Muscle layer of colon (tissue), 2 donors: ENCODE measurements around the gene MAP1B.
A peak's percentile ranks its signal among the peaks of the same experiment; 100 is the strongest.

Source experiments
- H3K27ac ChIP-seq: one replicate; pipeline ENCODE4 v1.7.0; 2013; ENCODE audit warnings: low read depth, mild to moderate bottlenecking, low read length, moderate library complexity
- H3K27me3 ChIP-seq, 2 donors: one replicate each; pipeline ENCODE4 v1.7.0; 2013; ENCODE audit warnings: low read length in 2 of 2, mild to moderate bottlenecking in 2 of 2; ENCODE audit not compliant: insufficient read depth in 2 of 2, control insufficient read depth in 1 of 2
- H3K36me3 ChIP-seq: one replicate; pipeline ENCODE4 v1.7.0; 2013; ENCODE audit warnings: mild to moderate bottlenecking, low read length; ENCODE audit not compliant: insufficient read depth
- H3K4me1 ChIP-seq: one replicate; pipeline ENCODE4 v1.7.0; 2013; ENCODE audit warnings: mild to moderate bottlenecking, low read length; ENCODE audit not compliant: insufficient read depth
- H3K4me3 ChIP-seq, 2 donors: one replicate each; pipeline ENCODE4 v1.7.0; 2013; ENCODE audit warnings: low read length in 2 of 2, low read depth in 1 of 2, mild to moderate bottlenecking in 1 of 2, moderate library complexity in 1 of 2
- H3K9ac ChIP-seq: one replicate; pipeline ENCODE4 v1.7.0; 2013; ENCODE audit warnings: low read length
- H3K9me3 ChIP-seq: one replicate; pipeline ENCODE4 v1.7.0; 2013; ENCODE audit warnings: mild to moderate bottlenecking, low read length
- donor health status: abdominal sarcoma.
- donor health status: Adenocarcinoma of cecum.

MAP1B gene

DNA sequence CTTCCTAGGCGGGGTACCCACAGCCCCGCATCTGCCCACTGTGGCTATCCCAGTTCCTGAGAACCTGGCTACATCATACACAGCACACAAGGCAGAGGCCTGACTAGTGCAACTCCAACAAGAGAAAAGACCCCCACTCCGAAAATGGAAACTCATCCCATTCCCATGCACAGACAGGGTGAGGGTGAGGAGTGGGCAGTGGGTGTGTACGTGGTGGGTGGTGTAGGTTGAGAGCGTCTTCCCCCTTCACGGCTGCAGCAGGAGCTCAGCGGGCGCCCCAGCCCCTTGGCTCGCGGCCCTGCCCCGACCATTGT is 501 bp upstream of the MAP1B start:
- H3K4me3 ChIP-seq = peak overlapping the region; percentile 80 to 90
- H3K27me3 ChIP-seq = no peaks in the 10 kb centered on the region
- H3K9ac ChIP-seq = no peak overlapping the region
- no peak overlapping the region for H3K27ac ChIP-seq
- H3K36me3 ChIP-seq = no peaks in the 10 kb centered on the region
- no peaks in the 10 kb centered on the region for H3K9me3 ChIP-seq
- peaks cover 8% of the 10 kb centered on the region for H3K4me1 ChIP-seq

DNA sequence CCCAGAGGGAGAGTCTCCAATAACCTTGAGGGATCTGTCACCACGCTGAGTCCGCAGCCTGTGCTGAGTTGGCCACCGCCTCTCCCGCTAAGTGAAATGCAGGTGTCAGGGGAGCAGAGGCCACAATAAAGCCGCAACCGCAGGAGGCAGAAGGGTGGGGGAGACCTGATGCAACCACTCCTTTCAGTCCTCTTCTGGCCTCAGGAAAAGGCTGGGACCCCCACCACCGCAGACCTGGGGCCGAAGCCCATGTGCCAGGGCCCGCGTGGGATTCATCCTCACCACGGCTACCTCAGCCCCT is 576 bp downstream of the MAP1B start:
- H3K27ac ChIP-seq = peak overlapping the region; percentile 71
- H3K9me3 ChIP-seq = no peaks in the 10 kb centered on the region
- H3K4me1 ChIP-seq = peaks cover 8% of the 10 kb centered on the region
- H3K36me3 ChIP-seq = no peaks in the 10 kb centered on the region
- H3K4me3 ChIP-seq = peak overlapping the region; percentile 80 to 90
- H3K27me3 ChIP-seq = no peaks in the 10 kb centered on the region
- H3K9ac ChIP-seq = peak overlapping the region; percentile 24

DNA sequence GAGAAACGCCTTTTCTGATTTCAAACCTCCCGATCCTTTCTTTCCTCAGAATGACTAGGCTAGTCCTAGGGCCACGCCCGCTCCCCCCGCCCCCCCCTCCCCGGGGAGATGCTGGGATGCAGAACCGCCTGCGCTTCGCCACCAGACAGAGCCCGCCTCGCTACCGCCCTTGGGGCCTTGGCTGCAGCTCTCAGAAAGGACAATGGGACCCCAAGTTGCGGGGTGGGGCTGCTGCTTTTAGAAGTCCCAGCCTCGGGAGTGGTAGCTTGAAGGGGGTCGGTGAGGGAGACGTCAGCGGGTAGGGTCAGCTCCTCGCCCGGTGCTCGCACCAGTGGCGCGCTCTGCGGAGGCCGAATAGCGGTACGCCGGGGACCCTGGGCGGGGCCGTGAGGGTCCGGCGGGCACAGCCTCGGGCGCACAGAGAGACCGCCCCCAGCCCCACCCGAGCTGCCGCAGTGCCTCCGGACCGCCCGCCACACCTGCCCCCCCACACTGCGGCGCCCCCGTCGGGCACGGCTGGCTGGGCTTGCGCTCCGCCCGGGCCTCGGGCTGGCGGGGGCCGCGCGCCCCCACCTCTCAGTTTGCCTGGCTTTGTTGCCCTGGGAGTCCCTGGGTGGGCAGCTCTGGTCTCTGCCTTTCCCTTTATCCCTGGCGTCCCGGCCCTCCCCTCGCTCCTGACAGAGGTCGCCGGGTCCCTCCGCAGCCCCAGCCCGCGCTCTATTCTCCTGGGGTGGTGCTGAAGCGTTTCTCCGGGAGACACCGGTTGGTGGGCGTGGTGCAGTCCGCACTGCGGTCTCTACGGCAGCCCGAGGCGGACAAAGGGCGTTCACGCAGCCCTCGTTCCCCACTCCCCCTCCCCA is 1.2 kb downstream of the MAP1B start:
- peaks cover 8% of the 10 kb centered on the region for H3K4me1 ChIP-seq
- no peaks in the 10 kb centered on the region for H3K9me3 ChIP-seq
- peak overlapping the region; percentile 71 for H3K27ac ChIP-seq
- H3K36me3 ChIP-seq = no peaks in the 10 kb centered on the region
- H3K4me3 ChIP-seq = peak overlapping the region; percentile 80 to 90
- H3K27me3 ChIP-seq = no peaks in the 10 kb centered on the region
- H3K9ac ChIP-seq = peak overlapping the region; percentile 24

DNA sequence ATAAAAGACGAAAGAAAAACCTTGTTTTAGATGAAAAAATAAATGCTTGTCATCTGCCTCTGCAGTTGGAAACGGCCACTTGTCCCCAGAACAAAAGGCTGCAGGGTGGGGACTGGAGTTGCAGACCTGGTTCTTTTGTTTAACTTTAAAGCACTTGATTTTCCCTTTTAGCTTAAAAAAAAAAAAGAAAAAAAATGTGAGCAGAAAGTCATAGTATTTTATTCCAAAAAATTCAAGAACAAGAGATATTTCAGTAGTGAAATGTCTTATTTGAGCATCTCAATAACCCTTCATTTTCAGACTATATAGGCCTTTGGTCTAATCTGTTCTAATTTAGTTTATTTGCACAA is 1.8 kb downstream of the MAP1B start:
- Histone ChIP-seq H3K9ac (peak overlapping the region; percentile 7), H3K27me3 (no peaks in the 10 kb centered on the region), H3K4me3 (peak overlapping the region; percentile 80 to 90), H3K36me3 (no peaks in the 10 kb centered on the region), H3K4me1 (peaks cover 8% of the 10 kb centered on the region), H3K9me3 (no peaks in the 10 kb centered on the region), H3K27ac (peak overlapping the region; percentile 62)

DNA sequence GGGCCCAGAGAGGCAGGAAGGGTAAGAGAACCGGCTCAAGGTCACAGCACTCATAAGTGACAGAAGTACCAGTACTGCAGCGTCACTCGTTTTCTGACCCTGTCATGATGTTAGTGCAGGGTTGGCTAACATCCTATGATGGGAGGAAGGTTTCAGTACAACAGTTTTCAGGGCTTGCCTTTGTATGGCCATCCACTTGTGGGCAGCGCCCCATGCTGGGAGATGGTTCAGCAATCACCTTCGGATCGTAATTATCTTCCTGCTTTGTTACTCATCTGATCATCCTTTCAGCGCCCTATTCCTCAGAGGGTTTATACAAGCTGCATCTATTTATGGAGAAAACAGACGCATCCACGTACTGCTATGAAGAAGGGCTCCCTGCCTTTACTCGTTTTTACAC is 2.4 kb downstream of the MAP1B start:
- Histone ChIP-seq H3K27ac (no peak overlapping the region), H3K4me1 (peaks cover 8% of the 10 kb centered on the region), H3K9ac (no peak overlapping the region)

DNA sequence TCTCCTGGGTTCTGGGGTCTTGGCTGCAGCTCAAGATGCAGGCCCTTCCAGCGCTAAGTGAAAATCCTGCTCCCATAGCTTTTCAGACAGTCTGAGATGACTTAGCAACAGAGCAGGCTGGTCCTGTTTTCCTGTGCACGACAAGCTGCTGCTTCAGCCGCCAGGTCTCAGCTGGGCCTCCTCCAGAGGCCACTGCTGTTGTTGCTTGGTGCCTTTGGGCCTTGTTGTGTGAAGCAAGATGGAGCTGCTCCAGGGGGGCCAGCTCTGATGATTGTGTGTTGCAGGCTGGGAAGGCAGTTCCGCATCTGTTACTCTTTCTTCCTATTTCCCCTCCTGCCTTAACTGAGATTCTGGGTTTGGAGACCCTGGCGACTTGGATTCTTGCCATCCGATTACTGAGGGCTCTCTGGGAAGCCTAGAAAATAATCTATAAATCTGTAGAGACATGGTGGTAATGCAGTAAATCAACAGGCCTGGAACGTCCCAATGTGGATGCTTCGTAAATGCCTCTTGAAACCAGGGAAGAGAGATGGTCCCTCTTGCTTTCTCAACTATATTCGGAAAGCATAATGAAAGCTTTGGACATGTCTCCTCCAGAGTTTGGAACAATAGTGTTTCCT is 3.2 kb downstream of the MAP1B start:
- H3K4me3 ChIP-seq = no peak overlapping the region
- H3K4me1 ChIP-seq = peaks cover 8% of the 10 kb centered on the region
- no peak overlapping the region for H3K27ac ChIP-seq
- no peak overlapping the region for H3K9ac ChIP-seq
- no peaks in the 10 kb centered on the region for H3K27me3 ChIP-seq
- no peaks in the 10 kb centered on the region for H3K9me3 ChIP-seq
- no peaks in the 10 kb centered on the region for H3K36me3 ChIP-seq

More for the DNA sequence above, 2.4 kb downstream of the MAP1B start:
- no peaks in the 10 kb centered on the region for H3K36me3 ChIP-seq
- peak overlapping the region in 1 of 2 donors; percentile 32 for H3K4me3 ChIP-seq
- H3K27me3 ChIP-seq = no peaks in the 10 kb centered on the region
- H3K9me3 ChIP-seq = no peaks in the 10 kb centered on the region

DNA sequence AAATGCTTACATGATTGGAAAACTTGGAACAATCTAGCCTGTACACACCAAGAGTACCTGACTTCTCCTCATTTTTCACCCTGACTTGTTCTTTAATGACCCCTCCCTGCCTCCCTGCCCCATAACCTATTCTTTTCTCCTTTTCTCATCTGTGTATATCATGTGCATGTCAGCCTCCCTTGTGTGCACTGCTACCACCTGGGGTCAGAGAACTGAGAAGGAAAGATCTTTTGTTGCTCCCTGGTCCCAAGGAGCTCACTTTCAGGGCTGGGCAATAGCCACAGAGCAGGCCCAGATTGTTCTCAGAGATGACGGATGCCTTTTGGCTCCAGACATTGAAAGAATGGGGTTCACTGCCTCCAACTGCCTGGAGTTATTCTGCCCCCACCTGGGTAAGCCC is 5.1 kb downstream of the MAP1B start:
- Histone ChIP-seq H3K36me3 (peaks cover 7% of the 10 kb centered on the region), H3K4me1 (peaks cover 3% of the 10 kb centered on the region)

DNA sequence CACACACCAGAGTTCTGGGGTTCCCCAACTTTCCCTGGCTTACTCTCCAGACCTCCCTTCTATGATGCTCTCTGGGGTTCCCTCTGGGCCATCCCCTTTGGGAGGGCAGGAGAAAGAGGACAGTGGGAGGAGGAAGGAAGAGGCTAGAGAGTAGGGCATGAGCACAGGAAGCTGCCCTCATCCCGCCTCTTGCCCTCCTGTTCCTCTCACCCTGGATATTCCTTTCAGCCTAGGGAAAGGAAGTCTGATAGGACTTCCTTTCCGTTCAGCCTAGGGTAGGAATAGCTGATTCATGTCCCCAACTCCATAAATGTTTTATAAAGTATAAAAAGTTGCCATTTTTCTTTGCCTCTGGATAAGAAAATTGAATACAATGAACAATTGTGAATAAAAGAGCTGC is 7.4 kb downstream of the MAP1B start:
- Histone ChIP-seq H3K9me3 (no peaks in the 10 kb centered on the region), H3K4me1 (peaks cover 3% of the 10 kb centered on the region), H3K9ac (no peak overlapping the region), H3K27ac (no peak overlapping the region), H3K36me3 (peaks cover 7% of the 10 kb centered on the region), H3K27me3 (no peaks in the 10 kb centered on the region), H3K4me3 (no peak overlapping the region)

More for the DNA sequence above, 5.1 kb downstream of the MAP1B start:
- Histone ChIP-seq H3K27ac (no peak overlapping the region), H3K9ac (no peak overlapping the region), H3K27me3 (no peaks in the 10 kb centered on the region), H3K9me3 (no peaks in the 10 kb centered on the region), H3K4me3 (no peak overlapping the region)

DNA sequence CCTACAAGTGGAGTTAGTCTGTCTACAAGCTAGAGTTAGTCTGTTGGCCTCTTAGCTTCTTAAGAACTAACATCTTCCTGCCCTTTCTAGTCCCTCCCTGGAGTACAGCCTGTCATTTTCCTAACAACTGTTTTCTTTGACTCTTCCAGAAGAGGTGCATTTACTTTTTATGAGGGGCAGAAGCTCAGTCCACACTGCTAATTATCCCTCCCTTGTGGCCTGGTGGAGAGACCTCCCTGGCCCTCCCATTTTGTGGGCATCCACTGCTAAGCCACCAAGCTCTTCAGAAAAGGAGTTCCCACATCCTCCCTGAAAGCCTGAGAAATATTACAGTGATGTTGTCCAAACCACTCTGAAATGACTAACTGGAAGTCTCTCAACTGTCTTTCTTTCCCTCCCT is 8.0 kb downstream of the MAP1B start:
- H3K27me3 ChIP-seq = no peaks in the 10 kb centered on the region
- peaks cover 7% of the 10 kb centered on the region for H3K36me3 ChIP-seq
- no peak overlapping the region for H3K27ac ChIP-seq
- no peaks in the 10 kb centered on the region for H3K9me3 ChIP-seq
- H3K4me3 ChIP-seq = no peak overlapping the region
- no peak overlapping the region for H3K9ac ChIP-seq
- peaks cover 1% of the 10 kb centered on the region for H3K4me1 ChIP-seq

DNA sequence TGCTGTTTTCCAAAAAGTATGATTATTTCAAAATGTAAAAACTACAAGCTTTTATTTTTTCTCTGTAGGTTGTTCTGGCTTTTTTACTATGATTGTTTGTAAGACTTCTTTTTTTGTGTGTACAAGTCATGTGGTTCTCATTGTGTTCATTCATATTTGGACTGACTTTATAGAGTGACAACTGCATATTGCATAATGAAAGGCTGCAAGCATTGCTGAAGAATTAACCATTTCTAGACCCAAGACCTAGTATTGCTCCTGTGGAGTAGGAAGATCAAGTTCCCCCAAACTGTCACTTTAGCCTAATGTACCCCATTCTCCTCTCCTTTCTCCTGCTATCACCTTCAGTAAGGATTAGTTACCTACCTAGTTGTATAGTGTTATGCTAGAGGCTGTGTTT is 10.0 kb downstream of the MAP1B start:
- no peak overlapping the region for H3K27ac ChIP-seq
- H3K4me1 ChIP-seq = no peaks in the 10 kb centered on the region
- no peak overlapping the region for H3K4me3 ChIP-seq
- no peaks in the 10 kb centered on the region for H3K27me3 ChIP-seq
- H3K9ac ChIP-seq = no peak overlapping the region
- H3K9me3 ChIP-seq = no peaks in the 10 kb centered on the region
- H3K36me3 ChIP-seq = peaks cover 7% of the 10 kb centered on the region

DNA sequence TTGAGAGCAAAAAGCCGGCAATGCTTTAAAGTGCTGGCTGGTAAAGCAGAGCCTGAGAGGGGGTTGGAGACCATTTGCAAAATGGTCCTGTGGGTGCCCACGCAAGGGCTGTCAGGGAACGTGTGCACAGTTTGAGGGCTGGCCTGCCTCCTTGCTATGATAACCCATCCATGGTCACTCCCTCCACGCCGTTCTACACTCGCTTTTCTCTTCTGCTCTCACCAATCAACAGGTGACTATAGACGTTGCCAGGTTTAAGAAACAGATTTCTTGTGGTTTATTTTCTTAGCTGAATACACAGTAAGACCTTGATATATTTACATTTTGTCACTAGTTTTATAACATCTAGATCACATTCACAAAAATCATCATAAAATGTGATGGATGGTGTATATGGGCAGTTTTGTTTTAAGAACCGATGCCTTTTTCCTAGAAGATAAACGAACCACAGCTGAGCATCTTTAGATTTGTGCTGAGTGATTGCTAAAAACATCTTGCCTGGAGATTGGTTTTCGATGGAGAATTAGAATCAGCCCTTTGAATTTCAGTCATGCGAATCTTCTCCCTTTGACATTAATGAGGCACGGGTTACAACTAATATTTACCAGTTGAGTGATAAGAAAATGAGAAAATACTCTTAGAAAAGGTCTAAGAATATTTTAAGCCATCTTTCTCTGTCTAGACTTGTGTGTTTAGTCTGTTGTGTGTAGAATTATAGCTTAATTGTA is 13.9 kb downstream of the MAP1B start:
- Histone ChIP-seq H3K9me3 (no peaks in the 10 kb centered on the region), H3K36me3 (peaks cover 7% of the 10 kb centered on the region), H3K4me3 (no peak overlapping the region), H3K27me3 (no peaks in the 10 kb centered on the region), H3K4me1 (no peaks in the 10 kb centered on the region), H3K27ac (no peak overlapping the region), H3K9ac (no peak overlapping the region)
